ENCODE measurements around the gene IL17RD. TPM values are rescaled to one million over a fixed set of nuclear protein-coding genes. Genes with fewer than 3 reads are reported as not detected.

Gene IL17RD
- total RNA-seq = 0.96 and 0.98 TPM in 2 replicates

DNA sequence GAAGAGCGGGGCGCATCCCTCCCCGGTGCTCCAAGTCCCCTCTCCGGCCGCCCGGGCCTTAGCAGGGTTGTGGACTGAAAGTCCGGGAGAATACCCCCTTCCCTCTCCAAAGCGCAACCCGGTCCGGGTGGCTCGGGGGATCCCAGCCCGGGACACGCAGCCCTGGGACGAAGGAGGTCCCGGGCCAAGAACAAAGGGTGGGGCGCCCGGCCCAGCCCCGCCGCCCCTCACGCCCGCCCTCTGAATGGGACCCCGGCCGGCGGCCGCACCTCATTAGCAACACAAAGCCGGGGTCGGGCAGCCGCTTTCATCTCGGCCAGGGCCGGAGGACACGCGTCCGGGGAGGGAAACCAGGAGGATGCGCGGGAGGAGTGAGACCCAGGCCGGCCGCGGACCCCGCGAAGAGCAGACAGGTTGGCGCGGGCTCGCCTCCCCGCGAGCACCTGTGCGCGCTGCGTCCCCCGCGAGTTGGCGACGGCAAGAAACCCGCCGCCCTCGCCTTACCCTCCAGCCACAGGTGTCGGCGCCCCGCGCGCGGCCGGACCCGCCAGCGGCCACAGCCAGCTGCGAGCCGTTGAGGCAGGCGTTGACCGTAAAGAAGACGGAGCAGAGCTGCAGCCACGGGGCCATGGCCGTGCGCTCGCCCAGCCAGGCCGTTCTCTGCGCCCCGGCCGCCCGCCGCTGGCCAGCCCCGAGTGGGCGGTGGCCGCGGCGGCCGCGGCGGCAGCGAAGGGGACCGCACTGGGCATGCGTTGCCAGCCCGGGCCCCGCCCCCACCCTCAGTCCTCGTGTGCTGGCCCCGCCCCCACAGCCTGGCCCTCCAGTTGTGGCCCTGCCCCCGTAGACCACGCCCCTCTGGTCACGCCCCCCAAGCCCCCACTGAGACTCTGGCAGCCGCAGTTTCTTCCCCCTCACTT is at the start of gene IL17RD:
IL17RD (minus strand) TSS at position 697 of the 917 bp plus-strand sequence; CDS start at position 630, 67 bp downstream.

DNA sequence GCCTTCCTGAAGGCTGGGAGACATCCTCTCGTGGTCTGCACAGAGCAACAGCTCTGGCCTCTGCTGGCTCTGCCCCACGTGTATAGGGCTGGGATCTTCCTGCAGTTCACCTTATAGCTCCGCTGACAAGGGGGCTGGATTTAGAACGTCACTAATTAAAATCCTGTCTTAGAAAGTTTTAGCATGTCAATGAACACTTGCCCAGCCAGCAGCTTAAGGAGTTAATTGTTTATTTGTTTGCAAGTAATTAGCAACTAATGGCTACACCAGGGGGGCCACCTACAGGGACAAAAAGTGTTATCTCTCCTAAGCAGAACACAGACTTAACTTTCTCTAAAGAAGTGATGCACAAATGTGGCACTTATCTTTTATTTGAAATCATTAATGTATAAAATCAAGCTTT is 34.7 kb upstream of the IL17RD start, which contains the start of gene HESX1:
HESX1 (minus strand) TSS at position 84 of the 403 bp plus-strand sequence; CDS start at position 24, 60 bp downstream.

DNA sequence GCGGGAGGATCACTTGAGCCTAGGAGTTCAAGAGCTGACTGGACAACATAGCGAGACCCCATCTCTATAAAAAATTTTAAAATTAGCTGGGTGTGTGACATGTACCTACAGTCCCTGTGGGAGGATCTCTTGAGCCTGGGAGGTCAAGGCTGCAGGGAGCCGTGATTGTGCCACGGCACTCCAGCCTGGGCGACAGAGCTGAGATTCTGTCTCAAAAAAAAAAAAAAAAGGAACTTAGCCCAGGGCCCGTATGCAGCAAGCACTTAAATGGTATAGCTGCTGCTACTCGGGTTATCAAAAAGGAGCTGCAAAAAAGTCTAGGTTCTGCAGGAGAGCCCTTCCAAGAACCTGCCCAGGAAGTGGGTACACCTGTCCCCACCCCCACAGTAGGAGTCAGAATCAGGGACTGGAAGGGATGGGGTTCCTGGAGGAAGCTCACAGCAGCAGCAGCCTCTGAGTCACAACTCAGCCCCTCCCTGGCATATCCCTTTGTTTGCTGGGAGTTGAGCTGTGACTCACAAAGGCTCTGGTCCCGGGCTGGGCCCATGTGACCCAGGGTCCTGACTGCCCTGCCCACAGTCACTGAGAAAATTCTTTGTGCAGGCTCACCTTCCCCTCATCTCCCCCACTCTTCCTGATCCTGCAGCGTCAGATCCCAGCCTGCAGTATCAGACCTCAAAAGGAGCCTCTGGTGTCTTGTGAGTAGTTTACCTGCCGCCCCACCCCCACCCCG is 104.9 kb downstream of the IL17RD start, which contains the start of gene SPATA12:
SPATA12 (plus strand) TSS at position 576 of the 733 bp plus-strand sequence. CDS start 13,031 bp downstream, outside the sequence.

Other genes with a start within 250 kb of the IL17RD start
- 0.33 and 0.48 TPM in 2 replicates for gene SPATA12, start 104.7 kb downstream of the IL17RD start, total RNA-seq
- gene HESX1, start 34.6 kb upstream of the IL17RD start, total RNA-seq = 0.33 and 0.67 TPM in 2 replicates
- 43.2 and 45.4 TPM in 2 replicates for gene APPL1, start 62.4 kb upstream of the IL17RD start, total RNA-seq
- not detected in 2 replicates for gene ASB14, start 127.3 kb upstream of the IL17RD start, total RNA-seq

Measured in vein endothelial cell (primary cell).